WI38 (cell line): ENCODE results near the gene AOAH.

Source experiments
- H3K4me3 ChIP-seq: 2 replicates; pipeline ENCODE4 v1.5.1; 2011; ENCODE audit warnings: low read depth, mild to moderate bottlenecking, control low read depth, low read length
- TF ChIP-seq, protein P1 (sequence below): IDR thresholded peaks from 2 replicates; pipeline ENCODE4 v1.5.1; 2012; ENCODE audit warnings: low read depth, mild to moderate bottlenecking, control low read depth, low read length

The AOAH gene

GRCh38 chr7:36761835-36762234, 37.5 kb upstream of the AOAH start:
- TF ChIP-seq, protein P1, sequence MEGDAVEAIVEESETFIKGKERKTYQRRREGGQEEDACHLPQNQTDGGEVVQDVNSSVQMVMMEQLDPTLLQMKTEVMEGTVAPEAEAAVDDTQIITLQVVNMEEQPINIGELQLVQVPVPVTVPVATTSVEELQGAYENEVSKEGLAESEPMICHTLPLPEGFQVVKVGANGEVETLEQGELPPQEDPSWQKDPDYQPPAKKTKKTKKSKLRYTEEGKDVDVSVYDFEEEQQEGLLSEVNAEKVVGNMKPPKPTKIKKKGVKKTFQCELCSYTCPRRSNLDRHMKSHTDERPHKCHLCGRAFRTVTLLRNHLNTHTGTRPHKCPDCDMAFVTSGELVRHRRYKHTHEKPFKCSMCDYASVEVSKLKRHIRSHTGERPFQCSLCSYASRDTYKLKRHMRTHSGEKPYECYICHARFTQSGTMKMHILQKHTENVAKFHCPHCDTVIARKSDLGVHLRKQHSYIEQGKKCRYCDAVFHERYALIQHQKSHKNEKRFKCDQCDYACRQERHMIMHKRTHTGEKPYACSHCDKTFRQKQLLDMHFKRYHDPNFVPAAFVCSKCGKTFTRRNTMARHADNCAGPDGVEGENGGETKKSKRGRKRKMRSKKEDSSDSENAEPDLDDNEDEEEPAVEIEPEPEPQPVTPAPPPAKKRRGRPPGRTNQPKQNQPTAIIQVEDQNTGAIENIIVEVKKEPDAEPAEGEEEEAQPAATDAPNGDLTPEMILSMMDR = no peak
- H3K4me3 ChIP-seq = no peak overlapping the region

DNA sequence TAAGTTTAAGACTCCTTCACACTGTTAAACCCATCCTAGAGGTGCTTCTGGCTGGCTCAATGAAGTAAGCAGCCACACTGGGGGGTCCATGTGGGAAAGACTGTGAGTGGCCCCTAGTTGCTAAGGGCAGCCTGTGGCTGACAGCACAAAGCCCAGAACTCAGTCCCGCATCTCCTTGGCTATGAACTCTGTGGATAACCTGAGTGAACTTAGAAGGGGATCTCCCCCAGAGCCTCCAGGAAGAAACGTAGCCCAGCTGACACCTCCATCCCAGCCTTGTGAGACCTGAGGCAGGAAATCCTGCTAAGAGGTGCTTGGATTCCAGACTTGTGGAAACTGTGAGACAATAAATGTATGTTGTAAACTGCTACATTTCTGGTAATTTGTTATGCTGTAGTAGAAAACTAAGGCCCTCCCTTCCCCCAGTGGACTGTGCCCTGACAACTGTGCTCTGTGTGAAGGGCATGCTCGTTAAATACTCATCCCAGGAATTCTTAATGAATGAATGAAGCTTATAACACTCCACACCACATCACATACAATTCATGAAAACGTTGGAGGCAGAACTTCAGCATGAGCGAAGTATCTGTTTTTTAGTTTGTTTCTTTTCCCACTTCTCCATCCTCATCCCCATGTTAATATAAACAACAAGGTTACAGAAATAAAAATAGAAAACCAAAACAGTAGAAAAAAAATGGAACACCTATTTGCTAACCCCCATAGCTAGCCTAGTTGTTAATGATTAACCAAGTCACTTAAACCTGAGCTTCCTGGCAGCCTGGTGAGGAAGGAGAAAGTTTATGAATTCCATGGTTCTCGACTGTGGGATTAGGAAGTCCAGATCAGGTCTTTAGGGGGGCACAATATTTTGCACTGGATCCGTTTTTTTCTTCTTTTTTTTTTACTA, 36.8 kb upstream of the AOAH start:
- H3K4me3 ChIP-seq = no peak overlapping the region
- TF ChIP-seq, protein P1 = no peak

- TF ChIP-seq, protein P1 = no peak
- H3K4me3 ChIP-seq = no peak overlapping the region
These were observed 34.6 kb upstream of the AOAH start for GRCh38 chr7:36758879-36759278.

DNA sequence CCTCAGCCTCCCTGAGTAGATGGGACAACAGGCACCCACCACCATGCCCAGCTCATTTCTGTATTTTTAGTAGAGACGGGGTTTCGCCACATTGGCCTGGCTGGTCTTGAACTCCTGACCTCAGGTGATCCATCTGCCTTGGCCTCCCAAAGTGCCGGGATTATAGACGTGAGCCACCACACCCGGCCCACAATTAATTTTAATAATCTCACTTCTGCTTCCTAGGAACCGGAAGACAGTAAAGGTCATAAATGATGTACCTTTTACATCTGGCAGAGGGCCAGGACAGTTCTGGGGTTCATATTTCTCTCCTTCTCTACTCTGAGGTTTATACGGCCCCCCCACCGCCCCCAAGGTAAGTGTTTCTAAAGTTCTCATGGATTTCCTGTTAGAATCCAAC, 31.2 kb upstream of the AOAH start:
- TF ChIP-seq, protein P1 = no peak
- H3K4me3 ChIP-seq = no peak overlapping the region

GRCh38 chr7:36752026-36752711, 27.9 kb upstream of the AOAH start:
- TF ChIP-seq, protein P1 = no peak
- no peak overlapping the region for H3K4me3 ChIP-seq

DNA sequence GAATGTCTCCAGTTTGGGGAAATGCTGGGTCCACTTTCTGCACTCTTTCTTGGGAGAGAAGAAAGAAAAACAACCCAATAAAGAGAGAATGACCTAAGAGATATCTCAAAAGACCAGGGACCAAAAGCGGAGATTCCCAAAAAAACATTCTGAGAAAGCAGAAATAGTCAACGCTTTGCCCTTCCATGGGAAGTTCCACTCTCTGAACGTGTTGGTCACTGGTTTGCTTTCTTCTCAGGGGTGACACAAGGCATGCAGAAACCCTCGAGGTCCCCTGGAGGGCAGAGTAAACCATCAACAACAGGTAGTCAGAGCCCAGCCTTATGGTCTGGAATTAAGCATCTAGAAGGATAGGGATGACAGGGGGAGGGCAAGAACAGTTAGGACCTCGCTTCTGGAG, 26.2 kb upstream of the AOAH start:
- H3K4me3 ChIP-seq = no peak overlapping the region
- TF ChIP-seq, protein P1 = no peak
